Measurements from ENCODE around the gene TMEM60. TPM values are rescaled to one million over a fixed set of nuclear protein-coding genes. Genes with fewer than 3 reads are reported as not detected.
A peak's percentile ranks its signal among the peaks of the same experiment; 100 is the strongest.

Gene TMEM60
- total and polyA plus RNA-seq, 2 of the 13 experiments (the other 11 are each of a cell fraction or from before 2014, with no cell fraction given), result 25.6 to 27.7 TPM

- no peak for TF ChIP-seq TIGD3 (CRISPR knock-in tag; IDR thresholded peaks at IDR 0.05; ENCODE audit: borderline replicate concordance)
- no peak for TF ChIP-seq NONO (IDR thresholded peaks at IDR 0.05)
- TF ChIP-seq NONO (CRISPR knock-in tag; conservative IDR thresholded peaks at IDR 0.05), result peak; percentile 74
- peak; percentile 35 for TF ChIP-seq ZFX (CRISPR knock-in tag; IDR thresholded peaks at IDR 0.05; ENCODE audit: low read depth)
- no peak for TF ChIP-seq BHLHE40 (IDR thresholded peaks at IDR 0.05; ENCODE audit: low read length)
- no peak for TF ChIP-seq ZNF354B (CRISPR knock-in tag; IDR thresholded peaks at IDR 0.05)
- peak; percentile 15; the same call in 1 of the 2 replicates for TF ChIP-seq IRX3 (CRISPR knock-in tag; IDR thresholded peaks at IDR 0.05; ENCODE audit: borderline replicate concordance, low read depth)
- no peak for TF ChIP-seq SNRNP70 (IDR thresholded peaks at IDR 0.05; ENCODE audit: low read depth, low read length)
- TF ChIP-seq TFDP2 (CRISPR knock-in tag; IDR thresholded peaks at IDR 0.05), result peak; percentile 94
- TF ChIP-seq ATF7 (IDR thresholded peaks at IDR 0.05), result no peak
- 0 out of 2 replicates have a peak, but pooled peaks have one; percentile 34 for TF ChIP-seq ATF7 (CRISPR knock-in tag; IDR thresholded peaks at IDR 0.05)
- TF ChIP-seq ZBTB25 (CRISPR knock-in tag; IDR thresholded peaks at IDR 0.05), result peak; percentile 24; the same call in 1 of the 2 replicates
- peak; percentile 98 for TF ChIP-seq NFYB (CRISPR knock-in tag; IDR thresholded peaks at IDR 0.05)
- TF ChIP-seq AFF4 (CRISPR knock-in tag; IDR thresholded peaks at IDR 0.05), result 0 out of 2 replicates have a peak, but pooled peaks have one; percentile 42
- no peak for TF ChIP-seq MBD4 (IDR thresholded peaks at IDR 0.05; ENCODE audit: borderline replicate concordance, low read length)
- no peak for TF ChIP-seq SMAD1 (CRISPR knock-in tag; IDR thresholded peaks at IDR 0.05; ENCODE audit: borderline replicate concordance, low read depth)
- TF ChIP-seq ZSCAN22 (CRISPR knock-in tag; IDR thresholded peaks at IDR 0.05), result no peak; the same call in 1 of the 2 replicates
- TF ChIP-seq FOXK1 (CRISPR knock-in tag; IDR thresholded peaks at IDR 0.05; ENCODE audit: borderline replicate concordance, low read depth), result no peak
- TF ChIP-seq ELF3 (CRISPR knock-in tag; IDR thresholded peaks at IDR 0.05), result peak; percentile 33; the same call in 1 of the 2 replicates
- 0 out of 2 replicates have a peak, but pooled peaks have one; percentile 0 for TF ChIP-seq MXD1 (CRISPR knock-in tag; IDR thresholded peaks at IDR 0.05)
- TF ChIP-seq HNRNPL (IDR thresholded peaks at IDR 0.05; ENCODE audit: low read depth, low read length), result 0 out of 2 replicates have a peak, but pooled peaks have one; percentile 50
Observed at GRCh38 chr7:77798394-77799077, at the start of gene TMEM60, which contains the start of gene PHTF2 (continued).

Measured in HepG2 (cell line).